ENCODE data around the gene PHLPP1. TPM values are rescaled to one million over a fixed set of nuclear protein-coding genes. Genes with fewer than 3 reads are reported as not detected.

The PHLPP1 gene
- total and polyA plus RNA-seq, 2 donors (not counting 1 experiment from before 2014, with no cell fraction given): 3.6 to 5.0 TPM

DNA sequence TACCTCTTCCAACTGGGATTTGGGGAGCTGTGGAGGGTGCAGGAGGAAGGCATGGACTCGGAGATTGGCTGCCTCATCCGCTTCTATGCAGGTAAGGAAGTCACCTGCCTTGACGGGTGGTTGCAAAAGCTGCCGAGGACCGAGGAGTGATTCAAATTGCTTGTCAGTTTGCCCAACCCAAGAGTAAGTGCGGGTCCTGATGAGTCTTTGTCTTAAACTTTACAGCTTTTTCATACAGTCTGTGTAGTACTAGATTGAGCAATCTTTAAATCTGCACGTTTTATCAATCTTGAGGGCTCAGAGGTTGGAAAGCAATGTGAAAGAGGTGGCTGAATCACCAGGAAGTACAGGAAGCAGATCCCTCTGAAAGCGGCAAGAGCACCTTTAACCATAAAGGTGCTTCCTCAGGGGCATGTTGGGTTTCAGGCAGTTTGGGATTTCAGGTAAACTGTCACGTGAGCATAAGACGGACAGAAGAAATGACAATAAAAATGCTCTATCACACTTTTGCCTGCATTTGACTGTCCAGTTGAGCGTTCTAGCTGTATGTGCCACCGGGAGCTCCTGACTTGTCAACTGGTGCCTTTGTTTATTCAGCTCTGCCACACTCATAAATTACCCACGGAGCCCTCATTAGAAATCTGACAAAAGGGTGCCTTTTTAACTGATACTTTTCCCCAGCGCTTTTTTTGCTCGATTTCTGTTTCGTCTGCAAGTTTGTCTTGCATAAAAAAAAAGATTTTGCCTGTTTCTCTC, 2.0 kb downstream of the PHLPP1 start:
- Histone ChIP-seq H3K4me2 (ENCODE audit: extremely low read depth, insufficient read depth, low read length) (peak overlapping the region; percentile 86), H3K79me2 (ENCODE audit: control insufficient read depth, insufficient read depth, low read length) (peaks cover 10% of the 10 kb centered on the region), H3K36me3 (ENCODE audit: control insufficient read depth, insufficient read depth, low read length) (no peaks in the 10 kb centered on the region), H3K9ac (ENCODE audit: insufficient read depth, low read length) (no peak overlapping the region), H3K9me3 (ENCODE audit: control insufficient read depth, insufficient read depth, low read depth, low read length) (no peaks in the 10 kb centered on the region), H3K27ac (ENCODE audit: insufficient read depth, low read length) (peak overlapping the region; percentile 2), H3K4me3 (replicated peaks in 1 of 4; ENCODE audit: control extremely low read depth in 1 of 4, insufficient read depth in 1 of 4, low read depth in 3 of 4, low read length in 4 of 4) (peak overlapping the region; percentile 38 to 85 (median 63)), H3K4me1 (ENCODE audit: control insufficient read depth, extremely low read depth, insufficient read depth, low read length) (peaks cover 3% of the 10 kb centered on the region), H2AFZ (ENCODE audit: low read length) (peak overlapping the region; percentile 82), H4K20me1 (ENCODE audit: control insufficient read depth, extremely low read depth, insufficient read depth, low read length) (no peaks in the 10 kb centered on the region), H3K27me3 (ENCODE audit: control insufficient read depth, insufficient read depth, low read length) (no peaks in the 10 kb centered on the region)
- peak; percentile 52 to 73 for DNase-seq (ENCODE audit: low read depth in 2 of 2)
- TF ChIP-seq, protein P1, sequence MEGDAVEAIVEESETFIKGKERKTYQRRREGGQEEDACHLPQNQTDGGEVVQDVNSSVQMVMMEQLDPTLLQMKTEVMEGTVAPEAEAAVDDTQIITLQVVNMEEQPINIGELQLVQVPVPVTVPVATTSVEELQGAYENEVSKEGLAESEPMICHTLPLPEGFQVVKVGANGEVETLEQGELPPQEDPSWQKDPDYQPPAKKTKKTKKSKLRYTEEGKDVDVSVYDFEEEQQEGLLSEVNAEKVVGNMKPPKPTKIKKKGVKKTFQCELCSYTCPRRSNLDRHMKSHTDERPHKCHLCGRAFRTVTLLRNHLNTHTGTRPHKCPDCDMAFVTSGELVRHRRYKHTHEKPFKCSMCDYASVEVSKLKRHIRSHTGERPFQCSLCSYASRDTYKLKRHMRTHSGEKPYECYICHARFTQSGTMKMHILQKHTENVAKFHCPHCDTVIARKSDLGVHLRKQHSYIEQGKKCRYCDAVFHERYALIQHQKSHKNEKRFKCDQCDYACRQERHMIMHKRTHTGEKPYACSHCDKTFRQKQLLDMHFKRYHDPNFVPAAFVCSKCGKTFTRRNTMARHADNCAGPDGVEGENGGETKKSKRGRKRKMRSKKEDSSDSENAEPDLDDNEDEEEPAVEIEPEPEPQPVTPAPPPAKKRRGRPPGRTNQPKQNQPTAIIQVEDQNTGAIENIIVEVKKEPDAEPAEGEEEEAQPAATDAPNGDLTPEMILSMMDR (conservative IDR thresholded peaks at IDR 0.05 in 1 of 2, IDR thresholded peaks at IDR 0.05 in 1 of 2; ENCODE audit: low read depth in 1 of 2, low read length in 2 of 2): no peak
- TF ChIP-seq EZH2 (IDR thresholded peaks at IDR 0.05; ENCODE audit: low read length, missing control alignments): no peak

DNA sequence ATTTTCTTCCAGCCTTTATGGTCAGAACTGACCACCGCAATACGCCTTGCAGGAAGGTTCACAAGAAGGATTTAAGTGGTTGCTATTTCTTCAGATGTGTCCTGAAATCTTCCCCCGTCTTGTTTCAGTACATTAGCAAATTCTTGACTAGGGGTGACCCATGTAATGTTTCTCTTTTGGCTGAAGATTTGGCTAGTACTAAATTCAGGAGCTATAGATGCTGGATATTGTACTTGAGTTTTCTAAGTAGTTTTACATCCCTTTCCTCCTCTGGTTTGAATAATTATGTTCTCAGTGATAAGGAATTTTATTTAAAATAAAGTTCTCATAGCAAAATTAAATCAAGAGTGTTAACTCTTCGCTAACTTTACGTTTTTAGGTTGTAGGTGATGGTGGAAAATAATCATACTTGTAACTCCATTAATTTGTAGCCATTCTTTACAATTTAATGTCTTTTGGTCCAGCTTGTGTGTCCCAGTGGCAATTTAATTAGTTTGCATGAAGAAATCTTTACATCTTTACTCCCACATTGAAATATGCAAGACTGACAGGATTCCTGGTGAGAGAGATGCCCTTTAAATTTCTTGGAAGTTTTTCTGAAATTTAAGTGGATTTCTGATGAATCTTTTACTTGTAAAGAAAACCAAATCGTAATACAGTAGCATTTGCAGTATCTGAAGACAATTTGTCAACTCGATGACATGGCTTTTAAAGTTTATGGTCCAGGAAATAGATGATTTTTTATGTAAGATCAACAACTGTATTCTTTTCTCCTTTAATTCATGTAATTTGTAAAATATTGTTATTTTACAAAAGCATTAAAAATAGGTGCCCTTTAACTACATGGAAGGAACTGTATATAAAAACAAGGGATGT, 2.8 kb downstream of the PHLPP1 start:
- H3K4me3 ChIP-seq (replicated peaks in 1 of 4; ENCODE audit: control extremely low read depth in 1 of 4, insufficient read depth in 1 of 4, low read depth in 3 of 4, low read length in 4 of 4): peak overlapping the region; percentile 38 to 85 (median 63)
- H3K9ac ChIP-seq (ENCODE audit: insufficient read depth, low read length): no peak overlapping the region
- no peaks in the 10 kb centered on the region for H3K9me3 ChIP-seq (ENCODE audit: control insufficient read depth, insufficient read depth, low read depth, low read length)
- no peak overlapping the region for H3K27ac ChIP-seq (ENCODE audit: insufficient read depth, low read length)
- peaks cover 10% of the 10 kb centered on the region for H3K79me2 ChIP-seq (ENCODE audit: control insufficient read depth, insufficient read depth, low read length)
- no peaks in the 10 kb centered on the region for H3K36me3 ChIP-seq (ENCODE audit: control insufficient read depth, insufficient read depth, low read length)
- H3K4me1 ChIP-seq (ENCODE audit: control insufficient read depth, extremely low read depth, insufficient read depth, low read length): peaks cover 3% of the 10 kb centered on the region
- no peaks in the 10 kb centered on the region for H4K20me1 ChIP-seq (ENCODE audit: control insufficient read depth, extremely low read depth, insufficient read depth, low read length)
- peak; percentile 44 to 62 for DNase-seq (ENCODE audit: low read depth in 2 of 2)
- H2AFZ ChIP-seq (ENCODE audit: low read length): no peak overlapping the region
- no peak for TF ChIP-seq EZH2 (IDR thresholded peaks at IDR 0.05; ENCODE audit: low read length, missing control alignments)
- TF ChIP-seq, protein P1 (conservative IDR thresholded peaks at IDR 0.05 in 1 of 2, IDR thresholded peaks at IDR 0.05 in 1 of 2; ENCODE audit: low read depth in 1 of 2, low read length in 2 of 2): no peak
- peak overlapping the region; percentile 86 for H3K4me2 ChIP-seq (ENCODE audit: extremely low read depth, insufficient read depth, low read length)
- H3K27me3 ChIP-seq (ENCODE audit: control insufficient read depth, insufficient read depth, low read length): no peaks in the 10 kb centered on the region

DNA sequence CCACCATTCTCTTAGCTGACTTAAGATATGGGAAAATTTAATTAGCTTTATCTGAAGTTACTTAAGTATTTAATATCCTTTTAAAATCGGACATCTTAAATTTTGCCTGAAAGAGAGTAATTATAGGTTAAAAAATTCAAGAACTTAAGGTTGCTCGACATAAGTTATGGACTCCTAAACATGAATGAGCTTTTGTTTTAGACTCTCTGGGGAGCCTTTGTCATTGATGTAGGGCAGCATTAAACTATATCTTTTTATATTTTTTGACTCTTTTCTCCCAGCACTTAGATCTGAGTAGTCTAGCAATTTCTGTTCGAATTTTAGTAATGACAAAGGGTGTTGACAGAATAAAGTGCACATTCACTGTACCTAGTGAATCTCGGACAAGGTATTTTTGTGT, 4.7 kb downstream of the PHLPP1 start:
- H3K4me3 ChIP-seq (replicated peaks in 1 of 4; ENCODE audit: control extremely low read depth in 1 of 4, insufficient read depth in 1 of 4, low read depth in 3 of 4, low read length in 4 of 4): no peak overlapping the region
- peak in 1 of 2 donors; percentile 25 for DNase-seq (ENCODE audit: low read depth in 2 of 2)
- no peaks in the 10 kb centered on the region for H4K20me1 ChIP-seq (ENCODE audit: control insufficient read depth, extremely low read depth, insufficient read depth, low read length)
- no peak overlapping the region for H3K9ac ChIP-seq (ENCODE audit: insufficient read depth, low read length)
- H2AFZ ChIP-seq (ENCODE audit: low read length): no peak overlapping the region
- peaks cover 3% of the 10 kb centered on the region for H3K4me1 ChIP-seq (ENCODE audit: control insufficient read depth, extremely low read depth, insufficient read depth, low read length)
- no peaks in the 10 kb centered on the region for H3K9me3 ChIP-seq (ENCODE audit: control insufficient read depth, insufficient read depth, low read depth, low read length)
- no peaks in the 10 kb centered on the region for H3K36me3 ChIP-seq (ENCODE audit: control insufficient read depth, insufficient read depth, low read length)
- H3K27ac ChIP-seq (ENCODE audit: insufficient read depth, low read length): no peak overlapping the region
- no peak overlapping the region for H3K4me2 ChIP-seq (ENCODE audit: extremely low read depth, insufficient read depth, low read length)
- TF ChIP-seq, protein P1 (conservative IDR thresholded peaks at IDR 0.05 in 1 of 2, IDR thresholded peaks at IDR 0.05 in 1 of 2; ENCODE audit: low read depth in 1 of 2, low read length in 2 of 2): no peak
- peaks cover 10% of the 10 kb centered on the region for H3K79me2 ChIP-seq (ENCODE audit: control insufficient read depth, insufficient read depth, low read length)
- H3K27me3 ChIP-seq (ENCODE audit: control insufficient read depth, insufficient read depth, low read length): no peaks in the 10 kb centered on the region
